ENCODE measurements around the gene GRID1.
"Not testable (repeated sequence)": the region's sequence is repeated elsewhere in the genome, so short reads cannot be mapped to it uniquely, and the experiment has no call there.

The GRID1 gene

GRCh38 chr10:86178401-86179152 is 188.0 kb downstream of the GRID1 start:
- in situ Hi-C loops (cut with MboI; ENCODE audit: low sequenced_read_pairs), result no loop called here

- in situ Hi-C loops (cut with MboI; ENCODE audit: low sequenced_read_pairs), result no loop called here
Measured at GRCh38 chr10:86177537-86178155, 188.9 kb downstream of the GRID1 start.

- in situ Hi-C loops (cut with MboI; ENCODE audit: low sequenced_read_pairs), result no loop called here
Measured at GRCh38 chr10:86176850-86177536, 189.6 kb downstream of the GRID1 start.

- in situ Hi-C loops (cut with MboI; ENCODE audit: low sequenced_read_pairs), result not testable (repeated sequence)
Measured at GRCh38 chr10:86175476-86175875, 191.1 kb downstream of the GRID1 start.

- in situ Hi-C loops (cut with MboI; ENCODE audit: low sequenced_read_pairs), result no loop called here
Measured at GRCh38 chr10:86172301-86172700, 194.3 kb downstream of the GRID1 start.

- in situ Hi-C loops (cut with MboI; ENCODE audit: low sequenced_read_pairs), result no loop called here
Measured at GRCh38 chr10:86170255-86171108, 196.1 kb downstream of the GRID1 start.

GRCh38 chr10:86169506-86170254 is 196.9 kb downstream of the GRID1 start:
- in situ Hi-C loops (cut with MboI; ENCODE audit: low sequenced_read_pairs), result no loop called here

GRCh38 chr10:86169066-86169465 is 197.5 kb downstream of the GRID1 start:
- in situ Hi-C loops (cut with MboI; ENCODE audit: low sequenced_read_pairs), result no loop called here

- in situ Hi-C loops (cut with MboI; ENCODE audit: low sequenced_read_pairs), result no loop called here
Measured at GRCh38 chr10:86168256-86168655, 198.3 kb downstream of the GRID1 start.

- in situ Hi-C loops (cut with MboI; ENCODE audit: low sequenced_read_pairs), result no loop called here
Measured at GRCh38 chr10:86167762-86168128, 198.8 kb downstream of the GRID1 start.

GRCh38 chr10:86167121-86167761 is 199.4 kb downstream of the GRID1 start:
- in situ Hi-C loops (cut with MboI; ENCODE audit: low sequenced_read_pairs), result no loop called here

GRCh38 chr10:86165666-86166065 is 200.9 kb downstream of the GRID1 start:
- in situ Hi-C loops (cut with MboI; ENCODE audit: low sequenced_read_pairs), result no loop called here

- in situ Hi-C loops (cut with MboI; ENCODE audit: low sequenced_read_pairs), result no loop called here
Measured at GRCh38 chr10:86164960-86165630, 201.5 kb downstream of the GRID1 start.

GRCh38 chr10:86164174-86164774 is 202.3 kb downstream of the GRID1 start:
- in situ Hi-C loops (cut with MboI; ENCODE audit: low sequenced_read_pairs), result no loop called here

GRCh38 chr10:86163522-86164173 is 202.9 kb downstream of the GRID1 start:
- in situ Hi-C loops (cut with MboI; ENCODE audit: low sequenced_read_pairs), result no loop called here

- in situ Hi-C loops (cut with MboI; ENCODE audit: low sequenced_read_pairs), result no loop called here
Measured at GRCh38 chr10:86162696-86163400, 203.7 kb downstream of the GRID1 start.

- in situ Hi-C loops (cut with MboI; ENCODE audit: low sequenced_read_pairs), result no loop called here
Measured at GRCh38 chr10:86162036-86162435, 204.6 kb downstream of the GRID1 start.

All from hTERT RPE-1 (cell line).